Left lung (tissue), 10 donors: ENCODE results near the gene LARP1B. TPM values are rescaled to one million over a fixed set of nuclear protein-coding genes. Genes with fewer than 3 reads are reported as not detected.
"Not testable (repeated sequence)": the region's sequence is repeated elsewhere in the genome, so short reads cannot be mapped to it uniquely, and the experiment has no call there.

ENCODE experiments used
- ATAC-seq: fragments of 200-7000 bp; cut with Tn5 transposase; one replicate; pipeline ENCODE4 v1.9.1; 2020; ENCODE audit warnings: moderate library complexity
- DNase-seq, 4 donors: peaks; one replicate each; pipeline ENCODE4 v3.0.0-alpha.2; 2013 to 2020
- H3K27ac ChIP-seq, 2 donors: fragments of 200-600 bp; sonication (generic) in 1 of 2; one replicate each; pipeline versions ENCODE4 v1.5.0 to v1.8.0; 2020 to 2021
- H3K27me3 ChIP-seq, 2 donors: fragments of 200-600 bp; sonication (generic) in 1 of 2; one replicate each; pipeline versions ENCODE4 v1.5.0 to v1.8.0; 2020 to 2021
- H3K36me3 ChIP-seq, 2 donors: fragments of 200-600 bp; sonication (generic) in 1 of 2; one replicate each; pipeline versions ENCODE4 v1.5.0 to v1.8.0; 2020 to 2021
- H3K4me1 ChIP-seq, 2 donors: fragments of 200-600 bp; one replicate each; pipeline ENCODE4 v1.8.0; 2021
- H3K4me3 ChIP-seq, 2 donors: fragments of 200-600 bp; sonication (generic) in 1 of 2; one replicate each; pipeline versions ENCODE4 v1.5.0 to v1.8.0; 2020 to 2021; ENCODE audit warnings: mild to moderate bottlenecking in 1 of 2
- H3K9me3 ChIP-seq, 2 donors: fragments of 200-600 bp; sonication (generic) in 1 of 2; one replicate each; pipeline versions ENCODE4 v1.5.0 to v1.8.0; 2020 to 2021
- CTCF ChIP-seq, 2 donors: fragments of 200-600 bp; sonication (generic) in 1 of 2; IDR thresholded peaks; one replicate each; pipeline versions ENCODE4 v1.5.0 to v1.8.0; 2021; ENCODE audit warnings: antibody characterized with exemption in 2 of 2
- intact Hi-C, 2 donors: fragments of 100-400 bp; cut with DNase I; formaldehyde crosslinking; loops; one replicate each; pipeline versions ENCODE4 v1.11.2 to v1.14.2; 2022
- polyA plus RNA-seq, 6 donors: library from polyadenylated mRNA; unstranded; fragments of 120-200 nt; gene quantifications; one replicate each; pipeline ENCODE4 v1.2.1, GENCODE V29; 2013; ENCODE audit not compliant: insufficient read length in 6 of 6
- total RNA-seq, 2 donors: library from RNA; stranded (reverse); fragmentation: NEBNext Ultra II Directional; extraction: Animal tissue kit (Norgen Biotek cat#: 25700); gene quantifications; one replicate each; pipeline ENCODE4 v1.2.1, GENCODE V29; 2021
- donor health status: DM: no; HTN: yes; CAD: no.
- donor health status: DM: no; HTN: no; CAD: no.

The LARP1B gene
- total and polyA plus RNA-seq, 8 donors: 14.5 to 19.7 (median 17.2) TPM

DNA sequence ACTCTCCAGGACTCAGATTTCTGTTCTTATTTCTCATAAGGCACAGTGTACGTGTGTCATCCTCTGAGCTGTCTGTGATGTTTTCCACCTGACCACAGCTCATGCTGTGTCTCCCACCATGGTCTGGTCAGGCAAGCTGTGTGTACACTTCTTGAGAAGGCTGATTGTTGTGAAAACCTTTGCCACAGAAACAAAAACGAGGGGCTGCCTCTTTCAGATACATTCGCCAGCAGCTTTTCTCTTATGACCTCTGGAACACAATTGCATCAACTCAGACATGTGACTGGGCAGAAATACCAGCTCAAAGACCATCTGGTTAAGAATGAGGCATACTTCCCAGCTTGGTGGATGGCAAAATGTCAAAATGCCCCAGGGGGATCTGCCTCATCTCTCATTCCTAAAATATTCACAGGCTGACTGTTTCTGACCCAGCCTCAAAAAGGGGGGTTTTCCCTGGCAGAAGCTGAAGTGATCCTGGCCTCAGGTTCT, 180.4 kb downstream of the LARP1B start:
- no peak for TF ChIP-seq CTCF (IDR thresholded peaks at IDR 0.05)
- intact Hi-C loops: no loop called here
- ATAC-seq (peak; percentile 37), DNase-seq (no peak)
- no peaks in the 10 kb centered on the region for H3K36me3 ChIP-seq
- peaks cover 0 to 4% of the 10 kb centered on the region in 2 donors for H3K9me3 ChIP-seq
- H3K27me3 ChIP-seq: no peaks in the 10 kb centered on the region
- H3K4me3 ChIP-seq: no peak overlapping the region
- H3K27ac ChIP-seq: no peak overlapping the region
- H3K4me1 ChIP-seq: no peaks in the 10 kb centered on the region

- no peaks in the 10 kb centered on the region for H3K36me3 ChIP-seq
- peaks cover 0 to 4% of the 10 kb centered on the region in 2 donors for H3K9me3 ChIP-seq
- H3K27me3 ChIP-seq: no peaks in the 10 kb centered on the region
- TF ChIP-seq CTCF (IDR thresholded peaks at IDR 0.05): no peak
- DNase-seq (no peak), ATAC-seq (no peak)
- H3K27ac ChIP-seq: no peak overlapping the region
- H3K4me3 ChIP-seq: no peak overlapping the region
- no peaks in the 10 kb centered on the region for H3K4me1 ChIP-seq
- intact Hi-C loops: no loop called here
Observed at GRCh38 chr4:128241981-128242380, 180.9 kb downstream of the LARP1B start.

DNA sequence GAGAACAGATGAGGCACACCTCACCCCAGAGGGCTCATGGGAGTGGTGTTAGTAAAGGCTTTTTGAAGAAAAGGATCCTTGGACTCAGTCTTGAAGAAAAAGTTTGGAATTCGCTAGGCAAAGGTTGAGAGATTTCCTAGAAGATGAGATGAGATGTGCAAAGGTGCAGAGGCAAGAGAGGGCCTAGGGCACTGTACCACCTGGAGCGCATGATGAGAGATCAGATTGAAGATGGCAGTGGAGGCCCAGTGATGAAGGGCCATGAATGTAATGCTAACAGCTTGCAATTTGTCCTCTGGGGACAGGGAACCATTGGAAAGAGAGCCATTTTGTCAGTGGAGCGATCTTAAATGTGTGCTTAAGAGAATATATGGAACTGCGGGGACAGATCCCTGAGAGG, 181.5 kb downstream of the LARP1B start:
- Histone ChIP-seq H3K9me3 (peaks cover 0 to 4% of the 10 kb centered on the region in 2 donors), H3K27ac (no peak overlapping the region), H3K4me1 (no peaks in the 10 kb centered on the region), H3K4me3 (no peak overlapping the region), H3K27me3 (no peaks in the 10 kb centered on the region), H3K36me3 (no peaks in the 10 kb centered on the region)
- TF ChIP-seq CTCF (IDR thresholded peaks at IDR 0.05): no peak
- intact Hi-C loops: no loop called here
- no peak for DNase-seq
- no peak for ATAC-seq

DNA sequence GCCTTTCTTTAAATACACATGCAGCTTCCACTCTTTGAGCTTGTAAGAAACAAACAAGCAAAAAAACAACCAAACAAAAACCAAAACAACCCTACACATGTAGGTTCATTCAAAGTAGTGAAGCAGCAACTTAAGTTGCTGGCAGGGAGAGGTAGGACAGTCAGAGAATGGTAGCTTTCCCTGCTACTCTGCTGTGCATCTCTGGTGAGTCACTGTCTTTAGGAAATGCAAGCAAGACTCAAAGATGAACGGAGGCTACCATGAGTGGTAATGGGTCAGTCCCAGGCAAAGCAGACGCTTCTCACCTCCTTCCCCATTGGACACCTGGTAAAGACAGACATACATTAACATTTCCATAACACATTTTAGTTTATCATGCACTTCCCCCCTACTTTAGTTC, 183.3 kb downstream of the LARP1B start:
- ATAC-seq (no peak), DNase-seq (no peak)
- Histone ChIP-seq H3K27ac (no peak overlapping the region), H3K4me1 (no peaks in the 10 kb centered on the region), H3K4me3 (no peak overlapping the region), H3K27me3 (no peaks in the 10 kb centered on the region), H3K36me3 (no peaks in the 10 kb centered on the region), H3K9me3 (peaks cover 0 to 20% of the 10 kb centered on the region in 2 donors)
- TF ChIP-seq CTCF (IDR thresholded peaks at IDR 0.05): no peak
- intact Hi-C loops: no loop called here

DNA sequence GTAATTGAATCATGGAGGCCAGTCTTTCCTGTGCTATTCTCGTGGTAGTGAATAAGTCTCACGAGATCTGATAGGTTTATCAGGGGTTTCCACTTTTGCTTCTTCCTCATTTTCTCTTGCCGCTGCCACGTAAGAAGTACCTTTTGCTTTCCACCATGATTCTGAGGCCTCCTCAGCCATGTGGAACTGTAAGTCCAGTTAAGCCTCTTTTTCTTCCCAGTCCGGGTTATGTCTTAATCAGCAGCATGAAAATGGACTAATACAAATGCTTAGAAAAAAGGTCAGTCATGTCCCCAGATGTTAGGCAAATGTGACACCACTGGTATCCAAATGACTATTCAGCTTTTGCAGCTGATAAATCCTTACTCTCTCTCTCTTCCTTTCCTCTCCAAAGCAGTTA, 184.3 kb downstream of the LARP1B start:
- intact Hi-C loops, H3K27ac ChIP-seq, H3K4me1 ChIP-seq, DNase-seq, H3K27me3 ChIP-seq, H3K36me3 ChIP-seq, H3K4me3 ChIP-seq, ATAC-seq: not testable (repeated sequence)
- peaks cover 3 to 29% of the 10 kb centered on the region in 2 donors for H3K9me3 ChIP-seq

- no peak overlapping the region for H3K4me3 ChIP-seq
- ATAC-seq: no peak
- DNase-seq: no peak
- intact Hi-C loops: no loop called here
- H3K4me1 ChIP-seq: no peaks in the 10 kb centered on the region
- TF ChIP-seq CTCF (IDR thresholded peaks at IDR 0.05): no peak
- no peak overlapping the region for H3K27ac ChIP-seq
- peaks cover 4 to 28% of the 10 kb centered on the region in 2 donors for H3K9me3 ChIP-seq
- H3K36me3 ChIP-seq: no peaks in the 10 kb centered on the region
- no peaks in the 10 kb centered on the region for H3K27me3 ChIP-seq
Observed at GRCh38 chr4:128247906-128248305, 186.8 kb downstream of the LARP1B start.
